HPDE6-E6E7 (cell line): ENCODE measurements around the gene GTSE1.
A peak's percentile ranks its signal among the peaks of the same experiment; 100 is the strongest.

Experiments used
- DNase-seq: peaks from one replicate; pipeline ENCODE4 v3.0.0; 2011; ENCODE audit warnings: missing footprints; ENCODE audit errors: extremely low spot score

The GTSE1 gene

GRCh38 chr22:46351767-46352166 is 55.1 kb downstream of the GTSE1 start:
- DNase-seq: no peak

GRCh38 chr22:46352276-46352675 is 55.6 kb downstream of the GTSE1 start:
- DNase-seq: no peak

DNA sequence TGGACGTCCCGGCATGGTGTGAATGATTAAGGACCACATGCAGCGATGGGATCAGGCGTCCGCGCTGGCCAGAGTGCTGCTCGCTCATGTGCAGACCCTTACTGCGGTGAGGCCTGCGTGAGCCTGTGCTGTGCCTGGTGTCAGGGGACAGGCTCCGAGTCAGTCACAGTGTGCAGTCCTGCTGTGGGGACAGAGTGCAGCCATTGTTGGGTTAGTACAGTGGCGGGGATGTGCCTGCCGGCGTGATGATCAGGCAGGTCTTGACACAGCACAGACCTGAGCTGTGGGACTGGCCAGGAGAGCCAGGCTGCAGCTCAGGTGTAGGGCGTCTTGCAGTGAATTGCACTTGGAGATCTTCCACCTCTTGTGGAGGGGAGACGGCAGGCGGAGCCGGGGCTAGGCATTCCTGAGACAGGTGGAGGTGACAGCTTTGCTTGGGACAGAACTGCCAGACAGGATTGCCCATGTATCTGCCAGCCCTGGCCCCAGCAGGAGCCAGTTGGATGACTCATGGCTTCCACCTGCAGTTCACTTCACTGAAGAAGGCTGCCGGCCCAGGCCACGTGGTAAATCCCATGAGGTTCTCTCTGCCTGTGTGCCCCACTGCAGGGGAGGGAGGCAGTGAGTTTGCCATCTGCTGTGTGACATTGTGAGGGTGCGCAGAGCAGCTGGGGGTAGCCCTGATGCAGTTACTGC is 56.2 kb downstream of the GTSE1 start:
- DNase-seq: peak; percentile 72

- DNase-seq: no peak
Observed at GRCh38 chr22:46353483-46354105, 56.9 kb downstream of the GTSE1 start.

- no peak for DNase-seq
Observed at GRCh38 chr22:46354176-46354992, 57.7 kb downstream of the GTSE1 start.

DNA sequence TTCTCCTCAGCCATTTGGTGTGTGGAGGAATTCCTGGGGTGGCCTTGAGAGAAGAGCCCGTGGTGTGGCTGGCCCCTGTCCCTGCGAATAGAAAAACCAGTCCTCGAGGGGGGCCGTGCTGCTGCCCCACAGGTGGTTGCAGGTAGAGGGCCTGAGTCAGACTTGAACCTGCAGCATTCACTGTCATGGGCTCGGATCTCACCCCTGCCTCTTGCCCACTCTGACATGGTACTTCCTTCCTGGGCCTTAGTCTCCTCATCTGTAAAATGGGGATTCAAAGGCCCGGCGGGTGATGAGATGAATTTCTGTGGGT is 58.3 kb downstream of the GTSE1 start:
- no peak for DNase-seq

- DNase-seq: peak; percentile 64
Observed at GRCh38 chr22:46355369-46355995, 58.8 kb downstream of the GTSE1 start.

- no peak for DNase-seq
Observed at GRCh38 chr22:46355996-46356471, 59.4 kb downstream of the GTSE1 start.

GRCh38 chr22:46356496-46357480 is 60.1 kb downstream of the GTSE1 start:
- DNase-seq: no peak

DNA sequence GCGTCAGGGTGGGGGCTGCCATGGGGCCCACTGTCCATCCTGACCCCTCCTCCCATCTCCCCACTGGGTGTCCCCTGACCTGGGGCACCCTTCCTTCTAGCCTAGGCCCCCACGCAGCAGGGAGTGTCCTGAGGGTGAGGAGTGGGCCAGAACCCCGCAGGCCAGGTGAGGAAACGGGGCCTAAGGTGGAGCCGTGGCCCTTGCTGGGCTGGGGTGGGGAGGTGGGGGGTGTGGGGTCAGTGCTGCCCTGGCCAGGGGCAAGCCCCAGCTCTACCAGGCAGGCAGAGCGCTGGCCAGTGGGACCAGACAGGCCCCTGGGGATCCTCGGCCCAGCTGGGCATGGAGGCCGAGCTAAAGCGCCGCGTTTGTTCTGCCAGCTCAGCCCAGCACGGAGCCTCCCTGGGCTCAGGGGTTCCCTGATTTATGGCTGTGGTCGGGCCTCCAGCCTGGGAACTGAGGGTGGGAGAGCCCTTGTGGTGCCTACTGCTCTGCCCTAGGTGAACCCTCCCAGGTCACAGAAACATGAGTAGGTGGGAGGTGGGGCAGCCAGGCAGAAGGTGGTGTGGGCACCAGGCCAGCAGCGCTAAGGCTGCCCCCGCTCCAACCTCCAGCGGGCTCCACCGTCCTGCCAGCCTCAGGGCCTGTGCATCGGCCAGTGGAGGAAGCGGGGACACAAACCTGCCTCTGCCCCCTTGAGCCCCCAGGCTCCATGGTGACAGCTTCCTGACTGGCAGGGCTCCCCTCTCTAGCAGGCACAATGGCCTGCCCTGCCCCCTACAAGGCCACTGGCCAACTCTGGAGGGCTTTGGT is 61.2 kb downstream of the GTSE1 start:
- DNase-seq: no peak

DNA sequence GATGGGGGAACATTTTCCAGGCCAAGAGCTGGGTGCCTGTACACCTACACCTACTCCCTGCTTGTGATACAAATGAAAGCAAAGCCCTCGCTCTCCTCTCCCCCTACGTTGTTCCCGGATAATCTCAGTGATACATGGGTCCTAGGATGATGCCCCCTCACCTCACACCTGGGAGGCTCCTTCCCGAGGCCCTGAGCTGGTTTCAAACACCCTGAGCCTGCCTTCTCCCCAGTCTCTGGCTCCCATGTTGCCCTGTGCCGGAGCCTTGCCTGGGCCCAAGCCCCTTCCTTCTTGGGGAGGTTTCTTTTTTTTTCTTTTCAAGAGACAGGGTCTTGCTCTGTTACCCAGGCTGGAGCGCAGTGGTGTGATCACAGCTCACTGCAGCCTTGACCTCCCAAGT is 62.1 kb downstream of the GTSE1 start:
- DNase-seq: no peak

- DNase-seq: no peak
Observed at GRCh38 chr22:46359362-46359761, 62.7 kb downstream of the GTSE1 start.

GRCh38 chr22:46360097-46360496 is 63.4 kb downstream of the GTSE1 start:
- no peak for DNase-seq

DNA sequence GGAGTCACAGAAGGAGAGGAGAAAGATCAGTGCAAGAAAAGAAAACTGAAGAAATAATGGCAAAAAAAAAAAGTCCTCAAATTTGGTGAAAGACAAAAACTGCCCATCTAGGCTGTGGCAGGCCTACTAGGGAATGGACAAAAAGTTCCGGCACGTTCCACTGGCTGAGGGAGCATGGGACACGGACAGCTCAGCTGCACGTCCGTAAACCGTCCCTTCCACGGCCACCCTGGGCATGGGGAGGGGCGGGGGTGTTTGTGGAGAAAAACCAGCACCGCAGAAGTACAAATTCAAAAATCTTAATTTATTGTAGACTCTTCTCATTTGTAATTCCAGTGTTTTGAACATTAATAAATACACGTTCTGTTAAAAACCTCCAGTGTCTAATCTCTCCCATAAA is 64.2 kb downstream of the GTSE1 start:
- no peak for DNase-seq

DNA sequence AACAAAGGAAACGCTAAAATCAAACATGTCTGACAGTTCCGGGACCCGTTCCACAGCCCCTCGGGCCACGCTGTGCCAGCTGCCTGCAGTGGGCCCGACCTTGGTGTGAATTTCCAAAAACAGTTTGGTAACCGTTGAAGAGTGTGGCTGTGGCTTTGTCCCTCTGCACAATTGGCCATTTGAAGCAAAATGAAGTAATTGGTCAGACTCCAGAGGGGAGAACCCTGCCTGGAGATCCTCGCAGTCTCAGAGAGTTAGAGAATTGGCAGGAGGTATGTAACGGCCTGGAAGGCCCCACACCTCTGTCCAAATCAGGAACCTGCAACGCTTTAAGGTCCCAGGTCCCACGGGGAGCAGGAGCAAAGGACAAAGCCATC is 65.1 kb downstream of the GTSE1 start:
- no peak for DNase-seq

DNA sequence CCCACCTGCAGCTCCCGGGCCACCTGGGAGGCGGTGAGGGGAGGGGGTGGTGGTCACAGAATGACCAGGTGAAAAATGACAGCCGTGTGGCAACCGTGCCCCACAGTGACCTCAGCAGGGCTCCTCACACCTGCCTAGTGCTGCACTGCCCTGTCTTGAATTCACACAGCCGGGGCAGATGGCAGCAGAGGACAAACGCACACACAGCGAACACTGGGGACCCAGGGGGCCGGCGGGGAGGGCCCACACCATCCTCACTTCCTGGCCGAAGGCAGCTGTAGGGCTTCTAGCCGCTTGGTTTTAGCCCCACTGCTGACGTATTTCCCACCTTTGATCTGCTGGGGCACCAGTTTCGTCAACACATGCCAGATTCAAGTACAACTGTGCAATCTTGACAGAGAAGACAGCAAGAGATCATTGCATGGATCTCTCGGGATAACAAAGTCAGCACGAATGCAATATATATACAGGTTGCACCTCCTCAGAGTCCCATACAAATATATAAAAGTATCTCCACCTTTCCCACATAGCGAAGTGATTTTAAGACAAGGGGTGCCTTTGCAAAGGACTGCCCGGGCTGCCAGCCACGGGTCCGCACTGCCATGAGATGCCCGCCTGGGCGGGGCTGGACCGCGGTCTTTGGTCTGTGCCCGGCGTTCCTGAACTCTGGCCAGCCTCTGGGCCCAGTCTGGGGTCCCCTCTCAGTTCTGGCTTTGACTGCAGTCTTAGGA is 65.7 kb downstream of the GTSE1 start:
- DNase-seq: no peak

- no peak for DNase-seq
Observed at GRCh38 chr22:46362934-46363515, 66.4 kb downstream of the GTSE1 start.

GRCh38 chr22:46363611-46364321 is 67.1 kb downstream of the GTSE1 start:
- no peak for DNase-seq
